HCT116 (cell line): ENCODE data around the gene TPK1. TPM values are rescaled to one million over a fixed set of nuclear protein-coding genes. Genes with fewer than 3 reads are reported as not detected.

Experiments
- ATAC-seq: fragments of 200-7000 bp; cut with Tn5 transposase; 2 replicates; pipeline ENCODE4 v1.9.1; 2020; ENCODE audit warnings: mild to moderate bottlenecking, moderate library complexity
- BruUV-seq: library from RNA; stranded (reverse); fragments of 400-500 nt; replicated peaks from 2 replicates; lab custom pipeline; 2021; lab: Mats Ljungman, UMichigan
- CTCF ChIA-PET: fragments of 300-600 bp; sonication (Branson Sonifier 250); formaldehyde crosslinking; loops from one replicate; lab custom pipeline; 2021; ENCODE audit warnings: antibody characterized with exemption; lab: Charles Lee
- POLR2A ChIA-PET: fragments of 300-600, 350-600 bp; sonication (Branson Sonifier 250); formaldehyde crosslinking; loops from one replicate; lab custom pipeline; 2021; ENCODE audit warnings: antibody characterized with exemption; lab: Charles Lee
- RAD21 ChIA-PET, 2 experiments: fragments of 300-600 bp; sonication (Branson Sonifier 250); formaldehyde crosslinking; loops; one replicate each; lab custom pipeline; 2023; ENCODE audit warnings: low total read pairs in 2 of 2; ENCODE audit not compliant: uncharacterized antibody in 2 of 2, unreplicated experiment in 2 of 2, low non-redundant PET in 1 of 2; lab: Charles Lee
- DNase-seq: peaks from one replicate; pipeline ENCODE4 v3.0.0-alpha.2; 2010; ENCODE audit warnings: low read depth, low spot score
- H2AFZ ChIP-seq: fragments of 200-600 bp; shearing (Covaris generic), sonication (generic); 2 replicates; pipeline ENCODE4 v1.6.1; 2017; ENCODE audit warnings: low read depth, mixed run types, mixed read lengths, antibody characterized with exemption, low read length; ENCODE audit not compliant: poor library complexity, severe bottlenecking
- H3K27ac ChIP-seq: 2 replicates; pipeline ENCODE4 v1.5.1; 2012; ENCODE audit warnings: low read depth, low read length
- H3K27me3 ChIP-seq: fragments of 200-600 bp; sonication (generic); 2 replicates; pipeline ENCODE4 v1.6.1; 2016; ENCODE audit warnings: mixed run types, low read length, mixed read lengths; ENCODE audit not compliant: insufficient read depth
- H3K36me3 ChIP-seq, 2 experiments: fragments of 200-500 bp in 1 of 2; fragments of 200-600 bp in 1 of 2; sonication (Bioruptor generic) in 1 of 2; sonication (generic) in 1 of 2; 2 replicates each; pipeline versions ENCODE4 v1.5.1 to v1.6.1; 2014 to 2016; ENCODE audit warnings: low read length in 2 of 2, inconsistent platforms in 1 of 2, mixed read lengths in 1 of 2, mixed run types in 1 of 2; ENCODE audit not compliant: insufficient read depth in 2 of 2, control insufficient read depth in 1 of 2
- H3K4me1 ChIP-seq, 2 experiments: fragments of 200-600 bp in 1 of 2; sonication (generic) in 1 of 2; 2 replicates each; pipeline versions ENCODE4 v1.5.1 to v1.6.1; 2012 to 2017; ENCODE audit warnings: low read length in 2 of 2, inconsistent platforms in 1 of 2, mild to moderate bottlenecking in 1 of 2, mixed read lengths in 1 of 2, mixed run types in 1 of 2, moderate library complexity in 1 of 2; ENCODE audit not compliant: insufficient read depth in 2 of 2, control insufficient read depth in 1 of 2
- H3K4me2 ChIP-seq: fragments of 200-600 bp; sonication (generic); 2 replicates; pipeline ENCODE4 v1.6.1; 2017; ENCODE audit warnings: mixed run types, low read length, mixed read lengths
- H3K4me3 ChIP-seq, 2 experiments: fragments of 200-600 bp in 1 of 2; sonication (generic) in 1 of 2; replicated peaks in 1 of 2; 2 replicates each; pipeline ENCODE4 v1.5.1; 2011 to 2016; ENCODE audit warnings: low read length in 2 of 2, control low read depth in 1 of 2, low read depth in 1 of 2, mild to moderate bottlenecking in 1 of 2, mixed read lengths in 1 of 2, mixed run types in 1 of 2
- H3K79me2 ChIP-seq: fragments of 200-600 bp; sonication (generic); 2 replicates; pipeline ENCODE4 v1.6.1; 2017; ENCODE audit warnings: mild to moderate bottlenecking, mixed run types, low read length, moderate library complexity, mixed read lengths; ENCODE audit not compliant: insufficient read depth
- H3K9ac ChIP-seq: fragments of 200-600 bp; sonication (generic); 2 replicates; pipeline ENCODE4 v1.6.1; 2016; ENCODE audit warnings: low read length, mixed read lengths
- H3K9me2 ChIP-seq: fragments of 200-600 bp; sonication (generic), shearing (Covaris generic); 2 replicates; pipeline ENCODE4 v1.6.1; 2017; ENCODE audit warnings: mixed run types, mild to moderate bottlenecking, moderate library complexity; ENCODE audit not compliant: insufficient read depth
- H3K9me3 ChIP-seq, 2 experiments: fragments of 200-500 bp in 1 of 2; fragments of 200-600 bp in 1 of 2; sonication (Bioruptor generic) in 1 of 2; sonication (generic) in 1 of 2; 2 replicates each; pipeline ENCODE4 v1.6.1; 2014 to 2017; ENCODE audit warnings: low read length in 2 of 2, mixed read lengths in 2 of 2, inconsistent platforms in 1 of 2, low read depth in 1 of 2, mild to moderate bottlenecking in 1 of 2, mixed run types in 1 of 2, moderate library complexity in 1 of 2; ENCODE audit not compliant: control insufficient read depth in 1 of 2, insufficient read depth in 1 of 2
- H4K20me1 ChIP-seq: fragments of 200-600 bp; sonication (generic), shearing (Covaris generic); 2 replicates; pipeline ENCODE4 v1.6.1; 2017; ENCODE audit warnings: mixed run types, mild to moderate bottlenecking, moderate library complexity; ENCODE audit not compliant: insufficient read depth
- ATF3 ChIP-seq: IDR thresholded peaks from 2 replicates; pipeline ENCODE4 v1.6.1; 2012
- CBX3 ChIP-seq: IDR thresholded peaks from 2 replicates; pipeline ENCODE4 v1.6.1; 2012; ENCODE audit warnings: low read depth
- CEBPB ChIP-seq: IDR thresholded peaks from 2 replicates; pipeline ENCODE4 v1.6.1; 2012; ENCODE audit warnings: low read depth
- CTCF ChIP-seq, 3 experiments: fragments of 200-600 bp in 1 of 3; sonication (generic) in 1 of 3; IDR thresholded peaks in 2 of 3; conservative IDR thresholded peaks in 1 of 3; 2 replicates each; pipeline ENCODE4 v1.5.1; 2012 to 2017; ENCODE audit warnings: low read depth in 2 of 3, low read length in 2 of 3, antibody characterized with exemption in 1 of 3, borderline replicate concordance in 1 of 3, control low read depth in 1 of 3, mild to moderate bottlenecking in 1 of 3, mixed read lengths in 1 of 3, mixed run types in 1 of 3, moderate library complexity in 1 of 3; ENCODE audit not compliant: insufficient read depth in 1 of 3
- ELF1 ChIP-seq: IDR thresholded peaks from 2 replicates; pipeline ENCODE4 v1.6.1; 2012; ENCODE audit warnings: low read depth, borderline replicate concordance
- EZH2 ChIP-seq: fragments of 200-600 bp; sonication (generic); IDR thresholded peaks from 2 replicates; pipeline ENCODE4 v1.6.1; 2017; ENCODE audit warnings: antibody characterized with exemption, mixed run types
- EZH2phosphoT487 ChIP-seq: fragments of 200-600 bp; IDR thresholded peaks from 2 replicates; pipeline ENCODE4 v1.6.1; 2018; ENCODE audit warnings: antibody characterized with exemption, borderline replicate concordance
- FOSL1 ChIP-seq: IDR thresholded peaks from 2 replicates; pipeline ENCODE4 v1.6.1; 2012; ENCODE audit warnings: low read depth
- JUND ChIP-seq: IDR thresholded peaks from 2 replicates; pipeline ENCODE4 v1.6.1; 2012
- POLR2A ChIP-seq: IDR thresholded peaks from 2 replicates; pipeline ENCODE4 v1.7.0; 2011; ENCODE audit warnings: borderline replicate concordance; ENCODE audit not compliant: insufficient read depth, insufficient read length; ENCODE audit errors: extremely low read depth
- POLR2AphosphoS5 ChIP-seq: IDR thresholded peaks from 2 replicates; pipeline ENCODE4 v1.6.1; 2011; ENCODE audit warnings: mild to moderate bottlenecking, low read depth, low read length, moderate library complexity
- RAD21 ChIP-seq: IDR thresholded peaks from 2 replicates; pipeline ENCODE4 v1.6.1; 2012; ENCODE audit warnings: low read depth, mild to moderate bottlenecking
- REST ChIP-seq: IDR thresholded peaks from 2 replicates; pipeline ENCODE4 v1.6.1; 2012; ENCODE audit warnings: low read depth
- SIN3A ChIP-seq: IDR thresholded peaks from 2 replicates; pipeline ENCODE4 v1.6.1; 2012; ENCODE audit warnings: low read depth
- SP1 ChIP-seq: IDR thresholded peaks from 2 replicates; pipeline ENCODE4 v1.6.1; 2012; ENCODE audit warnings: low read depth
- SRF ChIP-seq: IDR thresholded peaks from 2 replicates; pipeline ENCODE4 v1.6.1; 2012; ENCODE audit warnings: low read depth
- TCF7L2 ChIP-seq: IDR thresholded peaks from 2 replicates; pipeline ENCODE4 v1.7.0; 2011; ENCODE audit warnings: borderline replicate concordance, inconsistent platforms; ENCODE audit not compliant: insufficient read depth, insufficient read length; ENCODE audit errors: extremely low read depth
- ZFX ChIP-seq: fragments of 450-650 bp; IDR thresholded peaks from 2 replicates; pipeline ENCODE4 v1.6.1; 2017
- ZNF274 ChIP-seq: fragments of 200-500 bp; sonication (Bioruptor generic); IDR thresholded peaks from 2 replicates; pipeline ENCODE4 v1.6.1; 2014; ENCODE audit warnings: mild to moderate bottlenecking, low read depth, low read length, inconsistent platforms
- intact Hi-C: fragments of 100-400 bp; cut with micrococcal nuclease; formaldehyde crosslinking; loops from 2 replicates; pipeline ENCODE4 v1.10.0; 2022
- total RNA-seq: library from RNA; stranded (reverse); gene quantifications from one replicate; pipeline ENCODE4 v1.2.1, GENCODE V29; 2021; ENCODE audit not compliant: unreplicated experiment
- TF ChIP-seq, protein P1 (sequence below): IDR thresholded peaks from 2 replicates; pipeline ENCODE4 v1.6.1; 2012

TPK1 gene
- total RNA-seq, 1 experiment from 2014 or later = 5.4 TPM

DNA sequence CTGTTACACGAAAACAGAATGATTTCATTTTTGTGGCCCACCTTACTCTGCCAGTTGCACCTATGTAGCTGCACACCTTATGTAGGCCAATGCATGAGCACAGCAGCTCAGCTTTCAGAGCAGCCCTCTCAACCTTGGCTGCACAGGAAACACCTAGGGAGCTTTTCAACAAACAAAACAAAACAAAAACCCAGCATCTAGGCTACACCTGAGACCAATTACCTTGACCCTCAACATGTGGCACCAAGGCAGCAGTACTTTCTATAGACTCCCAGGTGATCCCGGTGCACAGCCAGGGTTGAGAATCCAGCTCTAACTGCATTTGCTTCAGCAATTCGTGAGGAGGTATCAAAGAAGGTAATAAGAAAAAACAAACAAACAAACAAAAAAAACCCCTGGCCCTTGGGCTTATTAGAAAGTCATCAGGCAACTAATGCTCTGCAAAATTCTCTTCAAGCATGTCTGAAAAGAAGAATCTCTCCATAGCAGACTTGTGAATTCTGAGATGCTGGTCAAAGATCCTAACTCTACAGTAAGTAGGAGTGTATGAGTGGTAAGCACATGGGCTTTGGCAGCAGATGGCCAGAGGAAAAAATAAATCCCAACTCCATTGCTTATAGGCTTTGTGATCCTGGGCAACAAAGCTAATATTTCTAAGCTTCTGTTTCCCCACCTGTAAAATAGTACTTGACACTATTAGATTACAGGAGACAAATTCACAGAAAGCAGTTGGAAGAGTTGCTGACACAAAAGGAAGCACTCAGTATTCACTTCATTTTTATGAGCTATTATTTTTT lies 318.9 kb downstream of the TPK1 start:
- Histone ChIP-seq H2AFZ (no peak overlapping the region), H3K79me2 (no peaks in the 10 kb centered on the region), H3K9ac (no peak overlapping the region), H3K9me3 (no peaks in the 10 kb centered on the region), H3K4me3 (no peak overlapping the region), H3K4me2 (no peak overlapping the region), H3K9me2 (no peaks in the 10 kb centered on the region), H3K27ac (no peak overlapping the region), H4K20me1 (no peaks in the 10 kb centered on the region), H3K36me3 (no peaks in the 10 kb centered on the region), H3K4me1 (no peaks in the 10 kb centered on the region), H3K27me3 (no peaks in the 10 kb centered on the region)
- POLR2A ChIA-PET = no interaction called here
- intact Hi-C loops = no loop called here
- RAD21 ChIA-PET = no interaction called here
- CTCF ChIA-PET = no interaction called here
- DNase-seq = no peak
- TF ChIP-seq, protein P1, sequence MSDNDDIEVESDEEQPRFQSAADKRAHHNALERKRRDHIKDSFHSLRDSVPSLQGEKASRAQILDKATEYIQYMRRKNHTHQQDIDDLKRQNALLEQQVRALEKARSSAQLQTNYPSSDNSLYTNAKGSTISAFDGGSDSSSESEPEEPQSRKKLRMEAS = no peak
- TF ChIP-seq EZH2 = no peak
- TF ChIP-seq SP1 = no peak
- TF ChIP-seq SIN3A = no peak
- no peak for TF ChIP-seq CEBPB
- no peak for TF ChIP-seq FOSL1
- TF ChIP-seq ATF3 = no peak
- TF ChIP-seq TCF7L2 = no peak
- TF ChIP-seq ZNF274 = no peak
- no peak for TF ChIP-seq EZH2phosphoT487
- no peak for TF ChIP-seq REST
- TF ChIP-seq POLR2AphosphoS5 = no peak
- no peak for TF ChIP-seq ELF1
- TF ChIP-seq POLR2A = no peak
- no peak for TF ChIP-seq CBX3
- TF ChIP-seq JUND = no peak
- TF ChIP-seq RAD21 = no peak
- no peak for TF ChIP-seq SRF
- no peak for TF ChIP-seq ZFX
- no peak for TF ChIP-seq CTCF (IDR thresholded peaks at IDR 0.05 in 2 of 3, conservative IDR thresholded peaks at IDR 0.05 in 1 of 3; ENCODE audit: borderline replicate concordance in 1 of 3, insufficient read depth in 1 of 3, low read depth in 2 of 3, low read length in 2 of 3)
- BruUV-seq = no TSS peak
- no peak for ATAC-seq
